Fibroblast of pulmonary artery (primary cell): ENCODE results near the gene GABRR1.

Experiments used
- DNase-seq: peaks from one replicate; pipeline ENCODE4 v3.0.0-alpha.2; 2010; ENCODE audit warnings: low read depth
- H3K4me3 ChIP-seq: replicated peaks from 2 replicates; pipeline ENCODE4 v1.5.1; 2011; ENCODE audit warnings: low read depth, mild to moderate bottlenecking, control low read depth, low read length, moderate library complexity
- CTCF ChIP-seq: IDR thresholded peaks from 2 replicates; pipeline ENCODE4 v1.5.1; 2011; ENCODE audit warnings: mild to moderate bottlenecking, control low read depth, low read length, inconsistent platforms; ENCODE audit errors: missing control alignments

GABRR1 gene

DNA sequence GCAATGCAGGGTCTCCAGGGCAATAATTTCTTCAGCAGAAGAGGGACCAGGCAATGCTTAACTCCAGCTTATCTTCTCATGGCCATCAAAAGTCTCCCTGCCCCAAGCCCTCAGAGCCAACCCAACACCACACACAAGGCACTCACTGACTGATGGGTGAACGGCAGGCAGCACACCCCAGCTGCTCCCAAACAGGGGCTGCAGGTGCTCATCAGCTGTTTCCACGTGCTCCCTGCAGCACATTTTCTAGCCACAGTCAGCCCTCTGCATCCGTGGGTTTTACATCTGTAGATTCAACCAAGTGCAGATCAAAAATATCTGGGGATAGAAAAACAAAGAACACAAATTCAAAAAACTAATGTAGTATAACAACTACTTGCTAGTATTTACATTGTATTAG is 4.0 kb upstream of the GABRR1 start:
- no peak for DNase-seq
- no peak for TF ChIP-seq CTCF
- no peak overlapping the region for H3K4me3 ChIP-seq

DNA sequence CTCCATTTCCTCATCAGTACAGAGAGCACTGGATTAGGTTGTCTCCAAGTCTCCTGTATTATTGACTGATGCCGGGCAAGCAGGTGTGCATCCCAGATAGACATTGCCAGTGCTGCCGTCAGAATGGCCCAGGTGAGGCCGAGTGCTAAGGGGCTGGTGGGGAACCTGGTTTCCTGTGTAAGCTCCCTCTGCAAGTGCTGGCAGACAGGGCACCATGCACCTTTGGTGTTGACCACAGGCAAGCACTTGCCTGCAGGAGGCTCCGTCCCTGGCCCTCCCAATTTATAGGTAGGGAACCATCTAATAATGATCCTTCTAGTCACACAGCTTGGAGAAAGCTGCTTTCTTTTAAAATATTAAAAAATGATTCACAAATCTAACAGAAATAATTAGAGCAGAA is 747 bp downstream of the GABRR1 start:
- no peak overlapping the region for H3K4me3 ChIP-seq
- no peak for DNase-seq
- no peak for TF ChIP-seq CTCF

DNA sequence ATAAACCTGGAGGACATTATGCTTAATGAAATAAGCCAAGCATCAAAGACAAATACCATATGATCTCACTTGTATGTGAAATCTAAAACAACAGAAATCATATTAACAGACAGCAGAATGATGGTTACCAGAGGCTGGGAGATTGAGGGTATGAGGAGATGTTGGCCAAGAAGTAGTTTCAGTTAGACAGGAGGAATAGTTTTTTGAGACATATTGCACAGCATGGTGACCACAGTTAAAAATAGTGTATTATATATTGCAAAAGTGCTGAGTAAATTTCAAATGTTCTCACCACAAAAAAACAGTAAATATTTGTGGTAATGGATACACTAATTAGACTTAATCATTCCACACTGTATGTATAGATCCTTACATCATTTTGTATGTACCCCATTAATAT is 1.8 kb downstream of the GABRR1 start:
- no peak overlapping the region for H3K4me3 ChIP-seq
- DNase-seq, result no peak
- TF ChIP-seq CTCF, result no peak

DNA sequence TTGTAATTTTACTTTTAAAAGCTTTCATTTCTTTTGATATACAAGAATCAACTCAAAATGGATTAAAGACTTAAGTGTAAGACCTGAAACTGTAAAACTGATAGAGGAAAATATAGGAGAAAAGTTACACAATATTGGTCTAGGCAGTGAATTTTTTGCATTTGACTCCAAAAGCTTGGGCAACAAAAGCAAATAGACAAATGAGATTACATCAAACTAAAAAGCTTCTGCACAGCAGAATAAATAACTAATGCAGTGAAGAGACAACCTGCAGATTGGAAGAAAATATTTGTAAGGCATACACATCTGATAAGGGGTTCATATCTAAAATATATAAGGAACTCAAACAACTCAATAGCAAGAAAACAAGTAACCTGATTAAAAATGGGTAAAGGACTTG is 3.0 kb downstream of the GABRR1 start:
- no peak overlapping the region for H3K4me3 ChIP-seq
- no peak for DNase-seq
- no peak for TF ChIP-seq CTCF

GRCh38 chr6:89212472-89212871 is 4.7 kb downstream of the GABRR1 start:
- no peak for DNase-seq
- TF ChIP-seq CTCF, result no peak
- H3K4me3 ChIP-seq, result no peak overlapping the region

- no peak for DNase-seq
- no peak for TF ChIP-seq CTCF
- no peak overlapping the region for H3K4me3 ChIP-seq
These were observed 7.7 kb downstream of the GABRR1 start for GRCh38 chr6:89209457-89209856.

DNA sequence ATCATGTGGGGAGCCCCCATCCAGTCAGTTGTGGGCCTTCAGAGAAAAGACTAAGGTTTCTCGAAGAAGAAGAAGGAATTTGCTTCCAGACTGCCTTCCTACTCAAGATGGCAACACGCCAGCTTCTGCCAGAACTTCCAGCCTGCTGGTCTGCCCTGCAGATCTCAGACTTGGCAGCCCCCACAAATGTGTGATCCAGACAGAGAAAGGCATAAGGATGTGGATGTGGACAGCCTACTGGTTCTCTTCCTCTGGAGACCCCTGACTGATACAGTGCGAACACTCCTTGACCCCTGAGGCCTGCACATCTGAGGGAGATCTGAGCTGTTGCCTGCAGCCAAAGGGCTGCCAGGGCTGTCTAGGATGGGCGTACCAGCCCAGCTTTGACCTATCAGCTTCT is 8.6 kb downstream of the GABRR1 start:
- TF ChIP-seq CTCF, result no peak
- peak; percentile 5 for DNase-seq

More for the DNA sequence above, 8.6 kb downstream of the GABRR1 start:
- H3K4me3 ChIP-seq, result no peak overlapping the region
